Right ventricle myocardium superior (tissue), 1 donor: ENCODE measurements around the gene HMGCR. TPM values are rescaled to one million over a fixed set of nuclear protein-coding genes. Genes with fewer than 3 reads are reported as not detected.

Source experiments
- ATAC-seq: fragments of 200-7000 bp; cut with Tn5 transposase; one replicate; pipeline ENCODE4 v1.9.1; 2020; ENCODE audit warnings: mild to moderate bottlenecking; ENCODE audit not compliant: poor library complexity
- DNase-seq: peaks from one replicate; pipeline ENCODE4 v3.0.0-alpha.2; 2020
- intact Hi-C: fragments of 100-400 bp; cut with DNase I; formaldehyde crosslinking; loops from one replicate; pipeline ENCODE4 v1.11.2; 2022
- total RNA-seq: library from RNA; stranded (reverse); fragmentation: NEBNext Ultra II Directional; extraction: Animal tissue kit (Norgen Biotek cat#: 25700); gene quantifications from one replicate; pipeline ENCODE4 v1.2.1, GENCODE V29; 2021
- donor health status: DM: no; HTN: yes; CAD: no; lungs with severe emphysema.

Gene HMGCR
- total RNA-seq, 1 donor from 2014 or later, result 7.6 TPM

DNA sequence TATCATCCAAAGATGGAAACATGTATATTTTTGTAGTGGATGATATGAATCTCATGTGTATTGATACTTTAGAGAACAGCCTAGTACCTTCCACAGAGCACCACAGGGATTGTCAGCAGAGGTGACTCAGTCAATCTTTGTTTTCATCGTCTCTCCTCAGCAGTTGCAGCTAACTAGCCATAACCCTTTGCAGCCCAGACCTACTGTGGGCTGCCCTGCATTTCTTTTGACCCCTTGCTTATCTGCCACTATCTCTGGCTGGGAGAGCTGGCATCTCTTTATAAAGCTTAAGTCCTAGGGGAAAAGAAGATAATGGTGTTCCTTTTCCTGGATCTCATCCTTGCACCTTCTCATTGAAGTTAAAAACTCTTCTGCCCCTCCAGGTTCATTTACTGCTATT is 28.7 kb downstream of the HMGCR start:
- intact Hi-C loops, result no loop called here
- no peak for ATAC-seq

DNA sequence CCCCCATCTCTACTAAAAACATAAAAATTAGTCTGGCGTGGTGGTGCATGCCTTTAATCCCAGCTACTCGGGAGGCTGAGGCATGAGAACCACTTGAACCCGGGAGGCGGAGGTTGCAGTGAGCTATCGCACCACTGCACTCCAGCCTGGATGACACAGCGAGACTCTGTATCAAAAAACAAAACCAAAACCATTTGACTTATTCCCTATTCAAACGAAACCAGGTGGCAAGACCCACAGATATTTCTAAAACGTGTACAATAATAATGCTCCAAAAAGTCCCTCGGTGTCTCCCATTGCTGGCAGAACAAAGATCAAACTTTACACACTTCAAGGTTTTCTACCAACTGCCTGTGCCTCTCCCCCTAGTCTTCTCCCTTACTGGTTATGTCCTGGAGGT is 29.8 kb downstream of the HMGCR start:
- no peak for DNase-seq
- intact Hi-C loops, result no loop called here
- ATAC-seq, result no peak

More for the DNA sequence above, 28.7 kb downstream of the HMGCR start:
- no peak for DNase-seq

DNA sequence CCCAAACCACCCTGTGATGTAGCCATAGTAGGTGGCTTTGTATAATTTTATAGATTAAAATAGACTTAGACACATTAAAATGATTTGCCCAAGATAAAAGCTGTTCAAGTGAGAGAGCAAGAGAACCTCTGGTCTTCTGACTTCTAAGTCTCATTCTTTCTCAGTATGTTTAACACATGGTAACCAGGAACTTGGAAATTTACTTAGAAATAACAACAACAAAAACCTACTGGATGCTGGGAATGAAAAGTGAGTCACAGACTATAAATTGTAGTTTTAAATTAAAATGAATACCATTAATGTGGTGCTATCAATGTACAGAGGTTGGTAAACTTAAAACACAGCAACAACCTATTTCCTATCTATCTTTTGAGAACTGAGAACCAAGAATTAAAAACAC is 30.4 kb downstream of the HMGCR start:
- DNase-seq (no peak), ATAC-seq (no peak)
- intact Hi-C loops, result no loop called here

DNA sequence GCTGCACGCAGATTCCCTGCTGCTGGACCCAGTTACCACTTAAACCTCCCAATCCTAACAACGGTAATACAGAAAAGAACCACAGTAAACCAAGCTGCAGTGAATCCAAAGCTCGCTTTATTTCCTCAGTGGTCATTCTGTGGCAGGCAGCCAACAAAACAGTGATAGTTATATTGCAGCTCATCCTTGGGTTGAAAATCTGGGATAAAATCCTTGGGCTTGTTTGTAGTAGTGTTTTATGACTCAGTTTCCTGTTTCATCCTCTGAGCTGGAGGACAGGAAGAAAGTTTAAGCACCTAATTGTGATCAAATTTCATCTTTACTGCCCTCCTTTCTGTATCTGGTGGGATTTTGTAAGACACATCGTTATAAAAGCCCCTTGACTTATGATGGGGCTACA is 31.4 kb downstream of the HMGCR start:
- ATAC-seq (no peak), DNase-seq (no peak)
- intact Hi-C loops, result no loop called here

DNA sequence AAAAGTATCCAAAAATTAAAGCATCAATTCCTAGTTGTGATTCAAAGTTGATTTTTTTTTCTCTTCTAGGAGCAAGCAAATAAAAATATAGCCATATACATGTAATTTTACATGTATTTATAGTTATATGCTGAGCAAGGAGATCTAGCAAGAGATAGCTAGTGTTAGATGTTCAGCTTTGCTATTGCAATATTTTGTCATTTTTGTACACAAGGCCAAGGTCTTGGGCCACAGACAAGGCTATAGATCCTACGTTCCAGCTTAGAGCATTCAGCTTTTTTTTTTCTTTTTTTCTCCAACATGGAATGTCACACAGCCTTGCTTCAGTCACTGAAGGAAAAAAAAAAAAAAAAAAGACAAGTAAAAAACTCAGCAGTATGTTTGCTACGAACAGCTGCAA is 36.8 kb downstream of the HMGCR start:
- intact Hi-C loops, result no loop called here
- ATAC-seq, result no peak
- no peak for DNase-seq

DNA sequence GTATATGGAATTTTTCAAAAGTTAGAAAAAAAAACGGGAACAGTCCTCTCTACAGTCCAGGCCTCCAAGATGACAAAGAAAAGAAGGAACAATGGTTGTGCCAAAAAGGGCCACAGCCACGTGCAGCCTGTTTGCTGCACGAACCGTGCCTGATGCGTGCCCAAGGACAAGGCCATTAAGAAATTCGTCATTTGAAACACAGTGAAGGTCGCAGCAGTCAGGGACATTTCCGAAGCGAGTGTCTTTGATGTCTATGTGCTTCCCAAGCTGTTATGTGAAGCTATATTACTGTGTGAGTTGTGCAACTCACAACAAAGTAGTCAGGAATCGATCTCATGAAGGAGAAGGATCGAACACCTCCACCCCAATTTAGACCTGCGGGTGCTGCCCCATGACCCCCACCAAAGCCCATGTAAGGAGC is 37.4 kb downstream of the HMGCR start:
- intact Hi-C loops, result no loop called here
- ATAC-seq (no peak), DNase-seq (no peak)

DNA sequence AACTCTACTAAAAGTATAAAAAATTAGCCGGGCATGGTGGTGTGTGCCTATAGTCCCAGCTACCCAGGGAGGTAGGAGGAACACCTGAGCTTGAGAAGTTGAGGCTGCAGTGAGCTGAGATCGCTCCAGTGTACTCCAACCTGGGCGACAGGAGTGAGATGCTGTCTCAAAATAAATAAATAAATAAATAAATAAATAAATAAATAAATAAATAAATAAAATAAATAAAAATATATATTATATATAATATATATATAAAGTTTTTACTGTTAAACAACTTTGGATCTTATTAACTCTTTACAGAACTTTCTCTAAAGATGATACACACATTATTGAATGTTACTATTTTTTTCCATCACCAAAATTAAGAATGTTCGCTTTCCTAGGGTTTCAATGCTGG is 38.4 kb downstream of the HMGCR start:
- intact Hi-C loops, result no loop called here
- DNase-seq (no peak), ATAC-seq (no peak)

DNA sequence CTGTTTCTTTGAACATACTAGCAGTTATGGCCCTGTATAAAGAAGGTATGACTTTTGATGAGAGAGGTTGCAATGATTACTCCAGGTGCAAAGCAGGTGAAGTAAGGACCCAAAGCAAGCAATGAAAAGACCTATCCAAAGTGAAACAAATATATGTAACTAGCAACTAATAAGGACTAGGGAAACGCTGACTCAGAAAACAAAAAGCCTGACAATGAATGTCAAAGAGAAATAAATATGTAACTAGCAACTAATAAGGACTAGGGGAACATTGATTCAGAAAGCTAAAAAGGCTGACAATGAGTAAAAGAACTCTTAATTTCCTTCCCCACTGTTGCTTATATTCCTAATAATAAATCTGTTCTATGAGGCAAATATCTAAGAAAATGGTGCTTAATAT is 43.1 kb downstream of the HMGCR start:
- no peak for ATAC-seq
- intact Hi-C loops, result no loop called here
- DNase-seq, result no peak

DNA sequence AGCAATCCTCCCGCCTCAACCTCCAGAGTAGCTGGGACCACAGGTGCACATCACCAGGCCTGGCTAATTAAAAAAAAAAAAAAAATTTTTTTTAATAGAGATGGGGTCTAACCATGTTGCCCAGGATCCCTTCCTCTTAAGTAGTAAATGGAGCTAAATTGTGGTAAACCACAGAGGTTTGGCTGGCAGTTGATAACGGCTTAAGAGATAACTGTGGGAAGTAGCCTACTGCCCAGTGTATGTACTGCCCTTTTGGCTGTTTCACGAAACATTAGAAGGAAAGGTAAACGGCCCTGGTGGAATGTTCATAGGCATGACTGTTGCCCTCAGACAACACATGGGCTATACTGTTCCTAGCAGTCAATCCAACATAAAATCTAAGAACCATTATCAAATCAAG is 44.4 kb downstream of the HMGCR start:
- DNase-seq (no peak), ATAC-seq (no peak)
- intact Hi-C loops, result no loop called here

DNA sequence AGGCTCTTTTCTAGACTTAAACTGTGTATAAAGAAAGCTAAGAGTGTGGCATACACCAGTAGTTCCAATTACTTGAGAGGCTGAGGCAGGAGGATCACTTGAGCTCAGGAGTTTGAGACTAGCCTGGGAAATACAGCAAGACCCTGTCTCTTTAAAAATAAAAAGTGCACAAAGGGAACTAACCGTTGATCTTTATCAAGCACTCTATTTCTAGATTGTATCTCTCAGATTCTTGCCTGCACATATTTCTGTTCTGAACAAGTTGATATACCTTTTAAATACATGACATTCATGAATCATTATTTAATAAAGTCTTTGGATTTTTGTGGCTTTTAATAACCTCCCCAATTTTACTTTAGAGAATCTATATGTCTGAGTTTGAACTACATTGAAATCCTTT is 47.2 kb downstream of the HMGCR start:
- no peak for DNase-seq
- ATAC-seq, result no peak
- intact Hi-C loops, result no loop called here

DNA sequence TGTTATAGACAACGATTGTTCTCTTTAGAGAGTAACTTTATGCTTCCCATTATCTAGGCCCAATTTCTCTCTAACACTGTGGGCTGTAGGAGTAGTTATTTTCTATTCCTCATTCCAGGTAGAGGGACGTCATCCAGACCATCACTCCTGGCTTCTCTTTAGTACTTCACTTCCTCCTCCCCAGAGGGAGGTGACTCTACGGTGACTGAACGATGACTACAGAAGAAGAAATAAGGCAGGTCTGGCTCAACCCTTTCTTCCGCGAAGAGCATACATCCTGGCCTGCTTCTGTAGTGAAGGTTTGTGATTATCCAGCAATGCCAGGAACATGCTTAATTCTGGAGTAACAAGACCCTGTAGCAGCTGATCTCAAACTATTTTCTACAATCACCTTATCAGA is 50.8 kb downstream of the HMGCR start:
- intact Hi-C loops, result no loop called here
- ATAC-seq, result no peak
- no peak for DNase-seq

DNA sequence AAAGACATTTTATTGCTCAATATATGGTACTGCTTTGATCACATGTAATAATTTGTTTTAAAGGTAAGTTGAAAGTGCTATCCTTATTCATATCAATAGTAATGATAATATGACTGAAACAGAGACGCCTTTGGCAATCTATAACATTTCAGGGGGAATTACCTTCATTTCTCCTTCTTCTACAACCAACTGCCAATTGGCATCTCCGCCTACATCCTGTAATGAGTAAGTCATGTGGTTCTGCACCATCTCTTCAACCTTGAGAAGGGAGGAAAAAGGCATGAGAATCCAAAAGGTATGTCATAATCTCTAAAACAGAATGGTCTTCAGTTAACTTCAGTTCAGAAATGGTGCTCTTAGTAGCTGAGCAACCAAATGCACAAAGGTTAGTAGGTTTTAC is 52.4 kb downstream of the HMGCR start:
- no peak for DNase-seq
- intact Hi-C loops, result no loop called here
- ATAC-seq, result no peak

DNA sequence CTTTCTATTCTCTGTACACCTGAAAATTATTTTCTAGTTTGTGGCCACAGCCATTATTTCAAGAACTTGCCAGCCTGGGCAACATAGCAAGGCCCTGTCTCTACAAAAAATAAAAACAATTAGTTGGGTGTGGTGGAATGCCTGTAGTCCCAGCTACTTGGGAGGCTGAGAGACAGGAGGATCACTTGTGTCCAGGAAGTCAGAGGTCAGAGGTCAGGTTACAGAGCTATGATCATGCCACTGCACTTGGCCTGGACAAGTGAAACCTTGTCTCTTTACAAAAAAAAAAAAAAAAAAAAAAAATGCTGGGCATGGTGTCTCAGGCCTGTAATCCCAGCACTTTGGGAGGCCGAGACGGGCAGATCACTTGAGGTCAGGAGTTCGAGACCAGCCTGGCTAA is 58.3 kb downstream of the HMGCR start:
- DNase-seq, result no peak
- intact Hi-C loops, result no loop called here
- no peak for ATAC-seq

DNA sequence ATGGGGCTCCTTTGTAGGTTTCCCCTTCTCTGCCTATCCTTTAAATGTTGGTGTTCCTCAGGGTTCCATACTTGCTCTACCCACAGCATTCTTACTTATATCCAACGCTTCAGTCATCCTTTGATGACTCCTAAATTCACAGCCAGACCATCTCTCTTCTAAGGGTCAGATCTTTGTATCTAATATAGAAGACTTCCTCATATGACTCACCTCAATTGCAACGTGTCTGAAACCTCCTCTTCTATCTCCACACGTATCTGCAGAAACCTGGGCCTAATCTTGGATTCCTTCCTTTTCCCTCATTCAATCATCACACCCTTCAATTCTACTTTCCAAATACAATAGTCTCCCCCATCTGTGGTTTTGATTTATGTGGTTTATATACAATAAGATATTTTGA is 68.3 kb downstream of the HMGCR start:
- intact Hi-C loops, result no loop called here
- ATAC-seq, result no peak
- DNase-seq, result no peak

Other genes with a start within 250 kb of the HMGCR start
- gene ANKRD31, start 100.3 kb upstream of the HMGCR start, total RNA-seq, result 0.08 TPM
- gene CERT1, start 174.4 kb downstream of the HMGCR start, total RNA-seq, result 32.1 TPM
- 20.6 TPM for gene POLK, start 174.7 kb downstream of the HMGCR start, total RNA-seq